HG03196 (cell line): Measurements from ENCODE around the gene COX8A.

Source experiments
- ATAC-seq: cut with Tn5 transposase; IDR thresholded peaks from one replicate; pipeline ENCODE4 v1.9.1; 2021; ENCODE audit not compliant: unreplicated experiment

Gene COX8A

DNA sequence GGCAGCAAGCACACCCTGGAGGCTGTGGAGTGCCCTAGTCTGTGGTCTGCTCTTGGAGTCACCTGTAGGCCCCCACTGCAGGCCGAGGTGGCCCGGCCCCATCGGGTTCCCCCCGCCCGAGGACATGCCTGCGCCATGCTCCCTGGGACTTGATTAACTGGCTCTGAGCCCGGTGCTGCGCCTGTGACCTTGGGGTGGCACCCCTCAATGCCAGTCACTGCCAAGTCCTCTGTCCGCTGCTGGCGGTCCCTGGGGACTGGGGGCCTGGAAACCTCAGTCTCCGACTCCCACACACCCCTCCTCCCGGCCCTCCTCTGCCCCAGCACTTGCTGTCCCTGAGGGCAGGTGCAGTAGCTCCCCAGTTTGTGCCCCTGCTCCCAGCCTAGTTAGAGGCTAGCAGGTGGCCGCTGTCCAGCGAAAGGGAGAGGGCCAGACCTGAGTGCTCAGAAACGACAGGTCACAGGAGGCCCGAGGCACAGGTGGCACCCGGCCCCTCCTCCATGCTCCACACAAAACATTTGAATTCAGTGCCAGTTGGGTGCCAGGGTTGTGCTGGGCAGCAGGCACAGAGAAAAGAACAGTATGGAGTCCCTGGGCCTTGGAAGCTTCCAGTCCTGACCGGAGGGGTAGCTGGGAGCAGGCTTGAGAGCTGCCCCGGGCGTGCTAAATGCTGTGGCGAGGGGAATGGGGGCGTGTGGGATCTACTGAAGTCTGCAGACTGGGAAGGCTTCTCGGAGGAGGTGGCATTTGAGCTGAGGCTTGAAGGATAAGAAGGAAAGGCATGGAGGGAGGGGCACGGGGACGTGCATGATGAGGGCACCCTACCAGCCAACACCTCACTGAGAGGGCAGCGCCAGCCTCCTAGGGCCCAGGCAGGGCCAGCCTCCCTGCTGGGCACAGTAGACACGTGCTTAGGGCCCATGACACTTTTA lies 45.0 kb downstream of the COX8A start:
- ATAC-seq = no peak

DNA sequence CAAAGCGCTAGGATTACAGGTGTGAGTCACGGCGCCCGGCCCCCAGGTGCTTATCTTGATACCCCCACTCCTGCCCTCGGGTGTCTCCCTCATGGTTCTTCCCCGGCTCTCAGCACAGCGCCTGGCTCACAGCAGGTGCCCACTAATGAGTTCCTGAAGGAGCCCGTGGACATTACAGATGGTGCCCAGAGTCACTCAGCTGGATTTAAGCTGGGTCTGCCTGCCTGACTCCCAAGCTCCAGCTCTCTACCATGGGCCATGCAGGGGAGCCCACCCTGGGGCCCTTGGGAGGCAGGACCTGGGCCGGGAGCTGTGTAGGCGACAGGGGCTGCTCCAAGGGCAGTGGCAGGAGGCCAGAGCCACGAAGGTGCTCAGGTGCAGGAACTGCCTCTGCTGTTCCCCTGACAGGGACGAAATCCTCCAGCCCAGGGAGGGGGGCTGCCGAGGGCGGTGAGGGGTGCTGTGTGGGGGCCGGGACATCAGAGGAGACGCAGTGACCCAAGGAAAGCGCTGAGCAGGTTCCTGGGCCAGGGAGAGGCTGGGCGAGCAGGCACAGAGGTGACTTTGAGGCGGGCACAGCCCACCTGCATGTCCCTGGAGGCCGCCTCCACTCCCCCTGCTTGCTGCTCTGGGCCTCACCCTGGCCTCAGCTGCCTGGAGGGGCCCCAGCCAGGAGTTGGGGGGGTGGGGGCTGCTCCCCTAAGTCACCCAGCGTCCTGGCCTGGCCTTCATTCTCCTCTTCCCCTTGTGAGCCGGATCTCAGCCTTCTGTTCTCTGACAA lies 46.7 kb downstream of the COX8A start:
- no peak for ATAC-seq

DNA sequence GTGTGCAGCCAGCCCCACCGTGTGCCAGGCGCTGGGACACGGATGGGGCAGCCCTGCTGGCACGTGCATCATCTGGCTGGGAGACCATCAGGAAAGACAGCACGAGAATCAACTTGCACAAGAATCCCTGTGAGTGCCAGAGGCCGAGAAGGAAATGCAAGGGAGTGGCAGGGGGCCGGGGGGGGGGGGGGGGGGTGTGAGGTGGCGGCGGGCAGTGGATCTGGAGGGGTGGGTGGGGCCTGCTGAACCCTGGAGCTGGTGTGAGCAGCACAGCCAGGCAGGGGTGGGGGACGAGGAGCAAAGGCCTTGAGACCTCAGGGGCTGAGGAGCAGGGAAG lies 47.3 kb downstream of the COX8A start:
- no peak for ATAC-seq

DNA sequence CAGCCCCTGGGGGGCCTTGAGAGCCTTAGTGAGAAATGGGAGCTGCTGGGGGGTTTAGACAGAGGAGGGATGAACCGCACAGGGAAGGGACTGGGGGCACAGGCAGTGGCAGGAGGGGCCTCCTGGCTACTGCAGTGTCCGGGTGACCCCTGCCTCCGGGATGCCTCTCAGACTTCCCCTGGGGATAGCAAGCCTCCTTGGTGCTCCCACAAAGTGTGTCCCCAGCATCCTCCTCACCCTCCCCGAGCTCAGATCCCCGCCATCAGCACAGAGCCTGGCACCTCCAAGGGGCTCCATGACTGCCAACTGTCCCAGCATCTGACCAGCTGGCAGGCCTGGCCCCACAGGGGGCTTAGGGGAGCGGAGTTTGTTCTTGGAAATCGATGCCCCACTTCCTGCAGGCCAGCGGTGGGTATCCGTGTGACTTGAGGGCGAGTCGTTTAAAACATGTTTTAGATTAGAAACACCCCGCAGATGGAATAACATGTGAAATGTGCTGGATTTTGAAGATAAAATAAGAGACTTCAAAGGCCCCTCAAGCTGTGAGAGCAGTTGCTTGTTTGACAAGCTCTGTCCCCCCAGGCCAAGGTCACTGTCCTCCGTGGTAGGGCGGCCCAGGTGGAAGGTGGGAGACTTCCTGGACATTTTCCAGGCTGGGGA lies 47.8 kb downstream of the COX8A start:
- no peak for ATAC-seq

DNA sequence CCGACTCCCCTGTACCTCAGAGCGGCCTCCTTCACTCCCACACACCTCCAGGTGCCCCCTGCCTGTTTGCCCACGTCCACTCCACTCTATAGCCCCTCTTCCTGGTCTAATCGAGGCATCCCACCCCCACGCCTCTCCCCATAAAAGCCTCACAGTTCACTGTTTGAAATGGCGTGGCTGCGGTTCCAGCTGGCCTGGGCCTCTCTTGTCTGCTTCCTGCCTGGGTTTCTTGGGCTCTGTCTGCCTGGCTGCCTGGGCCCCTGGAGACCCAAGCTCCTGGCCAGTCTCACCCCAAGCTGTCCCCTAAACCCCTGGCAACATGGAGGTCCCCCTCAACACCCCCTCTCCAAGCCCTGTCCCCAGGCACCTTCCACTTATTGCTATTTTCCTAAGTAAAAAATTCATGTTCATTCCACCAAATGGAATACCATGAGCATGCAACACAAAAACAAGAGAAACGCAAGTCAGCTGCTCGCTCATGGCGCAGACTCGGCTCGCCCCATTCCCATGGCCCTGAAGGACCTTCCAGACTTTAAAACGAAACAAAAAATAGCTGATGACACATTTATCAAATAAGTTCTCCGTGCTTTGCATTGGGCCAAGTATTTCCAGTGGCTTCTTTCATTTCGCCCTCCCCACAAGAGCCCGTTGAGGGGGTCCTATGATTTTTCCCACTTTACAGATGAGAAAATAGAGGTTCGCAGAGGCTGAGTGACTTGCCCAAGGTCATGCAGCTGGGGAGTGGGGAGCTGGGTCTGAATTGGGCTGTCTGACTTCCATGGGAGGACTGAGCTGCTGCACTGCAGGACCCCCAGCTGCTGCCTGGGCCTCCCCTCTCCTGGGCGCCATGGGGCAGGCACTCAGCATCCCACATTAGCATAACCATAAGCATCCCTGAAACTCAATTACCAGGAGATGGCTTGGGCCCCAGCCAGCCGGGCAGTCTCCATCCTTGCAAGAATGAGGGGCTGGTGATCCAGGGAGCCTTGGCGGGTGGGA lies 49.6 kb downstream of the COX8A start:
- no peak for ATAC-seq

DNA sequence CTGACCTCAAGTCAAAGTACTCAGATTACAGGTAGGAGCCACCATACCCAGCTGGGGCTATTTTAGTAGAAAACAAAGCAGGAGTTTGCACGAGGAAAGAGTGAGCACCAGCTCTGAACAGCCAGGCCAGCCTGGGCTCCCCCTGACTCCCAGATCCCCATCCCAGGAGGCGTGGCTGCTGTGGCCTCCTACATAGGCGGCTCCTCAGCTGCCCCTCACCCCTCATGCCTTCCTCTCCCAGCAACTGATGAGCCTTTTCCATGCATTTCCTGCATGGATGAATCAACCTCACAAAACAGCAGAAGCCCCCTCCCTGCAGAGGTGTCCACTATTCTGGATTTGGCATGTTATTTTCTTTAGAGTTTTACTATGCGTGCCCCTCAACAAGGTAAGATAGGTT lies 50.8 kb downstream of the COX8A start:
- ATAC-seq = no peak
